HG03103 (cell line): ENCODE results near the gene GTF2F1.
"Not testable (repeated sequence)": the region's sequence is repeated elsewhere in the genome, so short reads cannot be mapped to it uniquely, and the experiment has no call there.

ENCODE experiments used
- ATAC-seq: cut with Tn5 transposase; IDR thresholded peaks from one replicate; pipeline ENCODE4 v1.9.1; 2021; ENCODE audit warnings: low read depth; ENCODE audit not compliant: unreplicated experiment

Gene GTF2F1

GRCh38 chr19:6360445-6360844 is 32.5 kb downstream of the GTF2F1 start:
- not testable (repeated sequence) for ATAC-seq

- no peak for ATAC-seq
These were observed 33.2 kb downstream of the GTF2F1 start for GRCh38 chr19:6359568-6360341.

GRCh38 chr19:6358003-6358402 is 35.0 kb downstream of the GTF2F1 start:
- ATAC-seq: no peak

GRCh38 chr19:6357174-6357573 is 35.8 kb downstream of the GTF2F1 start:
- no peak for ATAC-seq

GRCh38 chr19:6355321-6356040 is 37.5 kb downstream of the GTF2F1 start:
- ATAC-seq: not testable (repeated sequence)

GRCh38 chr19:6354098-6354674 is 38.8 kb downstream of the GTF2F1 start:
- ATAC-seq: no peak

GRCh38 chr19:6352381-6353165 is 40.4 kb downstream of the GTF2F1 start:
- no peak for ATAC-seq

GRCh38 chr19:6350688-6351087 is 42.3 kb downstream of the GTF2F1 start:
- ATAC-seq: no peak

- not testable (repeated sequence) for ATAC-seq
These were observed 43.7 kb downstream of the GTF2F1 start for GRCh38 chr19:6349271-6349670.

GRCh38 chr19:6343462-6343861 is 49.5 kb downstream of the GTF2F1 start:
- no peak for ATAC-seq

- ATAC-seq: no peak
These were observed 52.3 kb downstream of the GTF2F1 start for GRCh38 chr19:6340493-6341201.

- no peak for ATAC-seq
These were observed 58.3 kb downstream of the GTF2F1 start for GRCh38 chr19:6334490-6335285.

GRCh38 chr19:6333439-6333838 is 59.5 kb downstream of the GTF2F1 start, which contains the start of gene ACER1:
ACER1 (minus strand) TSS chr19:6333612; CDS start chr19:6333551, 61 bp downstream.
- ATAC-seq: no peak
